Nephron progenitor cell (in vitro differentiated cells): ENCODE results near the gene TSPAN15.
A peak's percentile ranks its signal among the peaks of the same experiment; 100 is the strongest.

Experiments
- DNase-seq: peaks from one replicate; pipeline ENCODE4 v3.0.0; 2021
- H3K27ac Mint-ChIP-seq: 2 replicates; pipeline ENCODE4 v1.8.0; 2021; ENCODE audit warnings: mild to moderate bottlenecking, moderate library complexity, mixed read lengths
- H3K27me3 Mint-ChIP-seq: 2 replicates; pipeline ENCODE4 v1.8.0; 2021; ENCODE audit warnings: mild to moderate bottlenecking, low read depth, mixed read lengths; ENCODE audit not compliant: poor library complexity
- H3K36me3 Mint-ChIP-seq: 2 replicates; pipeline ENCODE4 v1.8.0; 2021; ENCODE audit warnings: low read depth, mixed read lengths
- H3K4me1 Mint-ChIP-seq: 2 replicates; pipeline ENCODE4 v1.8.0; 2021; ENCODE audit warnings: mixed read lengths
- H3K4me3 Mint-ChIP-seq: 2 replicates; pipeline ENCODE4 v1.8.0; 2021; ENCODE audit warnings: mild to moderate bottlenecking, moderate library complexity, mixed read lengths
- H3K9me3 Mint-ChIP-seq: 2 replicates; pipeline ENCODE4 v1.8.0; 2021; ENCODE audit warnings: mild to moderate bottlenecking, moderate library complexity, mixed read lengths
- TF ChIP-seq, protein P1 (sequence below): fragments of 200-600 bp; sonication (generic); IDR thresholded peaks from 2 replicates; pipeline ENCODE4 v1.5.0; 2021; ENCODE audit warnings: antibody characterized with exemption

The TSPAN15 gene

DNA sequence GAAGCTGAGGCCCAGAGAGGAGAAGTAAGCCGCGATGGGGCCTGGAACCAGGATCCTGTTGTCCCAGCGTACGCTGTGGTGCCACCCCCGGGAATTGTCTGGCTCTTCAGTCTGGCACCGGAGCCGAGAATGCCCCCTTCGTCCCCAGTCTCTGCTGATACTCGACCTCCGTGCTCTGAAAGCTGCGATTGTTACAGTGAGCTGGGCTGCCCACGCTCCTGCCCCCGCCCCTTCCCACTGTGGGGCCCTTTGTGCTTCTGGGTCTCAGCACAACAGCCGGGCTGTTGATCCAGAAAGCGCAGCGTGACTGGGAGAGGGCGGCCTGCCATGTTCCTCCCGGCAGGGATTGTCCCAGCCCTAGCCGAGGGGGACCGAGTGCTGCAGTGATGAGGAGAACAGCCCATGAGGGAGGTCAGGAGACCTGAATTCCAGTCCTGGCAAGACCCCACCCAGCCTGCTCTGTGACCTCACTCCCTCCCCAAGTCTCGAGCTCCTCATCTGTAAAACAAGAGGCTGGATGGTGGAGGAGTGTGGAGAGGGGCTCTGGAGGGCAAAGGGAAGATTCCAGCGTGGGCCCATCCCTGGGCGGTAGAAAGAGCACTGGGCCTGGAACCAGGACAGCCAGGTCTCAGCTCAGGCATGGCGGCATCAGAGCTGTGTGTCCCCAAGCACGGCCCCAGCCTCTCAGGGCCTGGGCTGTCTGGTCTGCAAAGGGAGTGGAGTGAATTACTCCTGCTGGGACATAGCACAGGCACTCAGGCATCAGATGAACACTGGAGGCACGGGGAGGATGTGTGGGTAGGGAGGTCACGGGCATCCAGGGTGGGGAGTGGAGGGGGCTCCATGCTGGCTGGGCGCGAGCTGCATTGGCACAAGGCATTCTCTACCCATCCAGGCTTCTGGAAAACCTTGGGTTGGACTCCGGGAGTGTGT lies 43.6 kb downstream of the TSPAN15 start:
- Mint-ChIP-seq H3K27ac (peak overlapping the region; percentile 56), H3K36me3 (peaks cover 4% of the 10 kb centered on the region)

DNA sequence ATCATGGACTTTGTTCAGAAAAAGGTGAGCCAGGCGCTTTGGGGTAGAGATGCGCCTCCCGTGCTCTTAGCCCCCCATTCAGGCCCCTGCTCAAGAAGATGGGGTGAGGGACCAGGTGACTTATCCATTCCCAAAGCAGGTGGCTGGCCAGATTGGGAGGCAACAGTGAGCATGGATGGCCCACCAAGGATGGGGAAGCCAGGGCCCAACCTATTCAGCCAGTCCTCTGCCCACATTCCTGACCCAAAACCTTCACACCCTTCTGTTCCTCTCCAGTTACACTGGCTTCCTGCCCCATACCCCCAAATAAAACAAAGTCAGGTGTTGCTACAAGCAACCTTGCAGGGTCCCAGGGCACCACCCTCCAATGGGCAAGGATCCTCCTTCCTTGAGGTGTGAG lies 44.4 kb downstream of the TSPAN15 start:
- Mint-ChIP-seq H3K9me3 (peaks cover 4% of the 10 kb centered on the region), H3K27ac (no peak overlapping the region), H3K4me3 (no peak overlapping the region), H3K27me3 (no peaks in the 10 kb centered on the region), H3K4me1 (peaks cover 82% of the 10 kb centered on the region), H3K36me3 (peaks cover 3% of the 10 kb centered on the region)
- no peak for DNase-seq
- TF ChIP-seq, protein P1, sequence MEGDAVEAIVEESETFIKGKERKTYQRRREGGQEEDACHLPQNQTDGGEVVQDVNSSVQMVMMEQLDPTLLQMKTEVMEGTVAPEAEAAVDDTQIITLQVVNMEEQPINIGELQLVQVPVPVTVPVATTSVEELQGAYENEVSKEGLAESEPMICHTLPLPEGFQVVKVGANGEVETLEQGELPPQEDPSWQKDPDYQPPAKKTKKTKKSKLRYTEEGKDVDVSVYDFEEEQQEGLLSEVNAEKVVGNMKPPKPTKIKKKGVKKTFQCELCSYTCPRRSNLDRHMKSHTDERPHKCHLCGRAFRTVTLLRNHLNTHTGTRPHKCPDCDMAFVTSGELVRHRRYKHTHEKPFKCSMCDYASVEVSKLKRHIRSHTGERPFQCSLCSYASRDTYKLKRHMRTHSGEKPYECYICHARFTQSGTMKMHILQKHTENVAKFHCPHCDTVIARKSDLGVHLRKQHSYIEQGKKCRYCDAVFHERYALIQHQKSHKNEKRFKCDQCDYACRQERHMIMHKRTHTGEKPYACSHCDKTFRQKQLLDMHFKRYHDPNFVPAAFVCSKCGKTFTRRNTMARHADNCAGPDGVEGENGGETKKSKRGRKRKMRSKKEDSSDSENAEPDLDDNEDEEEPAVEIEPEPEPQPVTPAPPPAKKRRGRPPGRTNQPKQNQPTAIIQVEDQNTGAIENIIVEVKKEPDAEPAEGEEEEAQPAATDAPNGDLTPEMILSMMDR: no peak

More for the DNA sequence above, 43.6 kb downstream of the TSPAN15 start:
- DNase-seq: no peak
- H3K4me1 Mint-ChIP-seq: peaks cover 75% of the 10 kb centered on the region
- TF ChIP-seq, protein P1: no peak
- peaks cover 10% of the 10 kb centered on the region for H3K9me3 Mint-ChIP-seq
- no peak overlapping the region for H3K4me3 Mint-ChIP-seq
- no peaks in the 10 kb centered on the region for H3K27me3 Mint-ChIP-seq

DNA sequence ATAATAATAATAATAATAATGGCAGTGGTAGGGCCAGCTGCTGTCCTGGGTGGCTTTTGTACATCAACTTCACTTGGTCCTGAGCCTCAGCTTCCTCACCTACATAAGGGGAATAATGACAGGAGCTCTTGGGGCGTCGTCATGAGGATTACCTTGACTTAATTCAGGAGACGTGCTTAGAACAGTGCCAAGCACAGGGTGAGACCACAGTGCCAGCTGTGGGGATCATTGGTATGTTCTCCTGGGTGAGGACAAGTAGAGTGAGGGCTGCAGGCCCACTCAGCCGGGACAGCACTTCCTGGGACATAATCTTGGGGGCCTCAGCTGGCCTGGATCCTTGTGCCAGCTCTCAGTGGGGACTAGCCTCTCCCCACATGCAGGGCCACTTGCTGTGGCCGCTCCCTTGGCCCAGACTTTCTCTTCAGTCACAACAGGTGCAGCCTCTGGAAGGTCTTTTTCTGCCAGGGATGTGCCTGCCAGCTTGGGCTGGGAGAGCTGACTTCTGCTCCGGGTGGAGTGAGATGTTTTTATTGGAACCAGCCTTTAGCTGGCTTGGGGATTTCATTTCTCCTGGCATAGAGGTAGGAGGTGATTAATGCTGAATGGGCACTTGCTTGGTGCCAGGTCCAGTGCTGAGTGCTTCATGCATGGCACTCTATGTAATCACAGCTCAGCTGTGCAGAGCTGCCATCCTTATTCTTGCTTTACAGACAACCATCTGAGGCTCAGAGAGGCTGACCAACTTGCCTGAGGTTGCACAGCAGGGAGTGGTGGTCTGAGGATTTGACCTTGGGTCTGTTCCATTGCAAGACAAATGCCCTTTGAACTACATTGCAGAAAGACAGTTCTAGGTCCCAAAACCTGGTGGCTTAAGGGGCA lies 45.3 kb downstream of the TSPAN15 start:
- H3K36me3 Mint-ChIP-seq: no peaks in the 10 kb centered on the region
- H3K9me3 Mint-ChIP-seq: no peaks in the 10 kb centered on the region
- no peak for DNase-seq
- H3K4me3 Mint-ChIP-seq: no peak overlapping the region
- TF ChIP-seq, protein P1: no peak
- H3K27me3 Mint-ChIP-seq: no peaks in the 10 kb centered on the region
- H3K4me1 Mint-ChIP-seq: peaks cover 75% of the 10 kb centered on the region
- no peak overlapping the region for H3K27ac Mint-ChIP-seq

DNA sequence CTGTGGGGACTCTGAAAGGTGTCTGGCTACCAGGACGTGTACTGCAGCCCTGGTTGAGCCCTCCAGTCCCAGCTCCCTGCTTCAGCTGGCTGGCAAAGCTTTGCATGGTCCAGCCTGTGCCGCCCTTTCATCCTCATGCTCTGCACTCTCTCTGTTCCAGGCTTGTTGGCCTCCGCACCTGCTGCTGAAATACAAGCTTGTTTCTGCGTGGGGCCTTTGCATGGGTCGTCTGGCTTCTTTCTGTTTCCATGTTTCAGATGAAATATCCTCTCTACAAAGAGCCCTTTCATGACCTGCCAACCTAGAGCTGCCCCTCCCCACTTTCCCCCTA lies 45.9 kb downstream of the TSPAN15 start:
- Mint-ChIP-seq H3K9me3 (no peaks in the 10 kb centered on the region), H3K4me3 (no peak overlapping the region), H3K27me3 (no peaks in the 10 kb centered on the region), H3K27ac (no peak overlapping the region), H3K4me1 (peaks cover 69% of the 10 kb centered on the region), H3K36me3 (no peaks in the 10 kb centered on the region)
- DNase-seq: no peak
- TF ChIP-seq, protein P1: no peak

DNA sequence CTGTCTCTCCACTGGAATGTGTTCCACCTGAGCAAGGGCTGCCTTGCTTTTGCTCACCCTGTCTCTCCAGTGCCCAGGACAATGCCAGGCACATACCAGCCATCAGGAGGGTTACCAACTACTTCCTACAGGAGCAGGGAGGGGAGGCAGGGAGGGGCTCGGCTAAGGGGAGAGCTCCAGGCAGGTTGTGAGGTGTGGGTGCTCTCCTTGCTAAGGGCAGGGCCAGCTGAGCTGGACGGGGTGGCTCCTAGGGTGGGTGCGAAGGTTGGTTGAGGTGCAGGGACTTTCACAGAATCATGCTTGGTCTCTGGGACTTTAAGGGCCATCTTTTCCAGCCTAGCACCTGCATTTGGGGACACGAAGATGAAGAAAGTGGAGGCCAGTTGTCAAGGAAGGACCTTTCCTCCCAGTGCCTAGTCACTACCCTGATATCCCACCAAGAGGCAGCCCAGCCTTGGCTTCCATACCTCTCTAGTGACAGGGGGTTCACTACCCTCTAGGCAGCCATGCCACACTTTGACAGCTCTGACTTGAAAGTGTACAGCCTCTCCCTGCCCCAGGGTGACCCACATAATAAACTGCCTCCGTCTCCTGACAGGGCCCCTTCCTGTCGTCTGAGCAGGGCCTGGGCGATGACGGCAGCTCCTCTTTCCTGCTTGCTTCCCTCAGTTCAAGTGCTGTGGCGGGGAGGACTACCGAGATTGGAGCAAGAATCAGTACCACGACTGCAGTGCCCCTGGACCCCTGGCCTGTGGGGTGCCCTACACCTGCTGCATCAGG lies 46.5 kb downstream of the TSPAN15 start:
- TF ChIP-seq, protein P1: no peak
- H3K4me3 Mint-ChIP-seq: no peak overlapping the region
- no peak for DNase-seq
- H3K9me3 Mint-ChIP-seq: no peaks in the 10 kb centered on the region
- no peaks in the 10 kb centered on the region for H3K27me3 Mint-ChIP-seq
- no peaks in the 10 kb centered on the region for H3K36me3 Mint-ChIP-seq
- H3K4me1 Mint-ChIP-seq: peaks cover 64% of the 10 kb centered on the region
- H3K27ac Mint-ChIP-seq: peak overlapping the region; percentile 21
